NT2/D1 (cell line): ENCODE data around the gene CHTF8.

ENCODE experiments used
- DNase-seq: peaks from one replicate; pipeline ENCODE4 v3.0.0-alpha.2; 2011; ENCODE audit warnings: low read depth, low spot score
- H3K27me3 ChIP-seq: 2 replicates; pipeline ENCODE4 v1.6.0; 2011; ENCODE audit warnings: mild to moderate bottlenecking; ENCODE audit not compliant: insufficient read length, insufficient read depth
- H3K36me3 ChIP-seq: 2 replicates; pipeline ENCODE4 v1.6.1; 2011; ENCODE audit warnings: mild to moderate bottlenecking, low read length, mixed read lengths; ENCODE audit not compliant: insufficient read depth, insufficient read length
- H3K4me1 ChIP-seq: 2 replicates; pipeline ENCODE4 v1.5.1; 2011; ENCODE audit not compliant: insufficient read depth, insufficient read length
- H3K4me3 ChIP-seq: 2 replicates; pipeline ENCODE4 v1.5.1; 2011; ENCODE audit warnings: low read depth; ENCODE audit not compliant: insufficient read length
- H3K9ac ChIP-seq: 2 replicates; pipeline ENCODE4 v1.6.0; 2011; ENCODE audit warnings: low read depth; ENCODE audit not compliant: insufficient read length
- H3K9me3 ChIP-seq: 2 replicates; pipeline ENCODE4 v1.5.1; 2011; ENCODE audit warnings: mild to moderate bottlenecking, low read length; ENCODE audit not compliant: insufficient read depth
- SUZ12 ChIP-seq: IDR thresholded peaks from 2 replicates; pipeline ENCODE4 v1.6.1; 2011; ENCODE audit not compliant: insufficient read length, insufficient read depth; ENCODE audit errors: extremely low read depth
- YY1 ChIP-seq: IDR thresholded peaks from 2 replicates; pipeline ENCODE4 v1.6.1; 2011; ENCODE audit not compliant: insufficient read length, insufficient read depth
- ZNF274 ChIP-seq: IDR thresholded peaks from 2 replicates; pipeline ENCODE4 v1.6.1; 2011; ENCODE audit warnings: mild to moderate bottlenecking, low read depth, low read length

Gene CHTF8

GRCh38 chr16:69072640-69072974, 59.8 kb downstream of the CHTF8 start:
- Histone ChIP-seq H3K27me3 (no peaks in the 10 kb centered on the region), H3K4me1 (peaks cover 11% of the 10 kb centered on the region), H3K9ac (no peak overlapping the region), H3K4me3 (no peak overlapping the region), H3K36me3 (no peaks in the 10 kb centered on the region), H3K9me3 (no peaks in the 10 kb centered on the region)
- no peak for TF ChIP-seq ZNF274
- TF ChIP-seq SUZ12, result no peak
- TF ChIP-seq YY1, result no peak
- no peak for DNase-seq

GRCh38 chr16:69071036-69071435, 61.4 kb downstream of the CHTF8 start:
- H3K9ac ChIP-seq, result peak overlapping the region; percentile 58
- no peaks in the 10 kb centered on the region for H3K36me3 ChIP-seq
- no peak for DNase-seq
- no peaks in the 10 kb centered on the region for H3K9me3 ChIP-seq
- no peak overlapping the region for H3K4me3 ChIP-seq
- H3K4me1 ChIP-seq, result peaks cover 9% of the 10 kb centered on the region
- TF ChIP-seq YY1 (no peak), ZNF274 (no peak), SUZ12 (no peak)
- no peaks in the 10 kb centered on the region for H3K27me3 ChIP-seq

GRCh38 chr16:69069504-69069903, 62.9 kb downstream of the CHTF8 start:
- H3K4me1 ChIP-seq, result peaks cover 18% of the 10 kb centered on the region
- TF ChIP-seq YY1, result no peak
- TF ChIP-seq ZNF274, result no peak
- no peak for TF ChIP-seq SUZ12

More at GRCh38 chr16:69069504-69069903, 62.9 kb downstream of the CHTF8 start:
- Histone ChIP-seq H3K36me3 (no peaks in the 10 kb centered on the region), H3K9me3 (no peaks in the 10 kb centered on the region), H3K27me3 (no peaks in the 10 kb centered on the region), H3K4me3 (no peak overlapping the region), H3K9ac (no peak overlapping the region)
- DNase-seq, result no peak
